NCI-H1417 treated with DMSO at 0.1 percent for 48 hours (cell line): ENCODE results near the gene PTS.

ENCODE experiments used
- DNase-seq: peaks from one replicate; lab custom pipeline; 2025; lab: John Stamatoyannopoulos, UW

Gene PTS

DNA sequence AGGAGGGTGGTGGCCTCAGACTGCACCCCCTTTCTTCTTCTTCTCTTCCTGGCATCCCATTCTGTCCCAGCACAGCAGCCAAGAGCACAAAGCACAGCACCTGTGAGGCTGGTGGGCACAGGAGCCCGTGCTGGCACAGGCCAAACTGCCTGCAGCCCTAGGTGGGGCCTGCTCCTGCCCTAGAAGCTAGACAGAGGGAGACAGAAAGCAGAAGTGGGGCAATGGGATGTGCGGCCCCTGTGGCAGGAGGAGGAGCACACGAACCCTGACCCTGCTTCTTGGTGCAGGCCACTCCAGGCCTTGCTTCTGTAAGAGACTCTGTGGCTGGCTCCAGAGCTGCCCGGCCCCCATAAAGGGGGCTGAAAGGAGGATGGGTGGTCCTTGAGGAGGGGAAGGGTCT is 3.9 kb upstream of the PTS start:
- DNase-seq, result no peak

DNA sequence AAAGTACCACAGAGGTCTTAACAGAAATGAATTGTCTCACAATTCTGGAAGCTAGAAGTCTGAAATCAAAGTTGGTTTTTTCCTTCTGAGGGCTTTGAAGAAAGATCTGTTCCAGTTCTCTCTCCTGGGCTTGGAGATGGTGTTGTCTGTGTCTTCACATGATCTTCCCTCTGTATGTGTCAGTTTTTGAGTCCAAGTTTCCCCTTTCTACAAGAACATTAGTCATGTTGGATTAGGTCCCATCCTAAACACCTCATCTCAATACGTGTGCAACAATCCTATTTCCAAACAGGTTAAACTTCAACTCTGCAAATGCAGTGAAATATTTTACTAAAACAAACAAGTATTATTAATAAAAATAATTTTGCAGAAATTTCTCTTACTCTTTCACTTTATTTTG is 3.1 kb upstream of the PTS start:
- DNase-seq, result no peak

DNA sequence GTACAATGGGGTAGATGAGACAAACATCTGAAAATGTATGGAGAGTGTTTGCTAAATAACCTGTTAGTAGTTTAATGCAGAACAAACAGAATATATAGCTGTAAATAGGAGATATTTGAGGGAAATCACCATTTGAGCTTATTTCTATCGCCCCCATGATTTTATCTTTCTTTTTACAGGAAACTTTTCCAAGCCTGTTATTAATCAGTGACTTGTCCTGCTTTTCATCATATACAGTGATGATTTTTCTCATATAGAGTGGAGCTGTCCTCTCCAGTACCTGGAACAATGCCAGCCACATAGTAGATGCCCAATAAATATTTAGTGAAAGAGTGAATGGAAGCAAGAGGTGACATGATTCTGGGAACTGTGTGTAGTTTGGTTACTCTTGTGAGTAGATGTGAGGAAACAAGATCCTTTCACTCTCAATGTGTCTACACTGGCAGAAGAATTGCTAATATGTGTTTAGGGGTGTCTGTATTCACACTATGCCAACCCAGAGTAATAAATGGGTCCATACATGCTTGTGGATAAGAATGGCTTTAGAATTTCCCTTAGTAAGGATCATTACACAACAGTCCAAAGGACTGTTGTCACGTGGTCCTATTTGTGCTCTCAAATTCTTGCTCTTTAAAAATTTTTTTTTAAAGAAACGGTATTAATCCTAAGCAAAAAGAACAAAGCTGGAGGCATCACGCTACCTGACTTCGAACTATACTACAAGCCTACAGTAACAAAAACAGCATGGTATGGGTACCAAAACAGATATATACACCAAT is 2.3 kb upstream of the PTS start:
- DNase-seq, result no peak

DNA sequence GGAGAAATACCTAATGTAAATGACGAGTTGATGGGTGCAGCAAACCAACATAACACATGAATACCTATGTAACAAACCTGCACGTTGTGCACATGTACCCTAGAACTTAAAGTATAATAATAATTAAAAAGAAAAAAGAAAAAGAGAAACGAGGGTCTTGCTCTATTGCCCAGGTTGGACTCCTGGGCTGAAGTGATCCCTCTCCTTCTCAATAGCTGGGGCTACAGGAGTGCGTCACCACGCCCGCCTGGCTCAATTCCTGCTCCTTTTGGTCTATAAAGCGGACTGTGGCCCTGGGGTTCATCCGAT is 521 bp upstream of the PTS start:
- DNase-seq, result no peak

DNA sequence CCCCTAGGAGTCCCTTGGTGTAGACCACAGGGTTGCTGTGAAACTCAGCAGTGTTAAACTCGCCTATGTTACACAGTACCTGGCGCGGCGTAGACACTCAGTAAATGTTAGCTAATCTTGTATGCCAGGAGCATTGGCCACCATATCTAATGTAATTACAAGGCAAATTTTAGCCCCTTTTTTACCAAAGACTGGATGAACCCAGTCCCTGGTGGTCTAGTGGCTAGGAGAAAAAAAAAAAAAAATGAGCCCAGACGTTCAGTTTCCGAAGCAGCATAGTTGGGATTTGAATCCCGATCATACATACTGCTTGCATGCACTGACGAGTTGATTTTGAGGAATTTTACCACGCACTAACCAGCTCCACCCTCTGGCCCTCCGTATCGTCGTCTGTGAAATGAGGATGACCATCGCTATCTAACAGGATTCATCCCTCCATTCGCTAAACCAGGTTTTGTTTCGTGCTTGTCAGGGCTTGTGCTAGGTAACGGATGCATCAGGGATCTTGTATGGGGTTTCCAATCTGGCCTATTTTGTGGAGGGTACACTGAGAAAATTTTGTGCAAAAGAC is 688 bp downstream of the PTS start:
- DNase-seq, result no peak

DNA sequence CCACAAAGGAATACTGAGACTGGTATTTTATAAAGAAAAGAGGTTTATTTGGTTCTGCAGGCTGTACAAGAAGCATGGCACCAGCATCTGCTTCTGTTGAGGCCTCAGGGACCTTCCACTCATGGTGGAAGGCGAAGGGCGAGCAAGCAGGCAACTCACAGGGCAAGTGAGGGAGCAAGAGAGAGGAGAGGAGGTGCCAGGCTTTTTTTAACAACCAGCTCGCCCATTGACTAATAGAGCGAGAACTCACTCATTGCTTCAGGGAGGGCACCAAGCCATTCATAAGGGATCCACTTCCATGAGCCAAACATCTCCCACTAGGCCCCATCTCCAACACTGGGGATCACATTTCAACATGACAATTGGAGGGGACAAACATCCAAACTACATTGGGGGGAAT is 1.2 kb downstream of the PTS start:
- no peak for DNase-seq

DNA sequence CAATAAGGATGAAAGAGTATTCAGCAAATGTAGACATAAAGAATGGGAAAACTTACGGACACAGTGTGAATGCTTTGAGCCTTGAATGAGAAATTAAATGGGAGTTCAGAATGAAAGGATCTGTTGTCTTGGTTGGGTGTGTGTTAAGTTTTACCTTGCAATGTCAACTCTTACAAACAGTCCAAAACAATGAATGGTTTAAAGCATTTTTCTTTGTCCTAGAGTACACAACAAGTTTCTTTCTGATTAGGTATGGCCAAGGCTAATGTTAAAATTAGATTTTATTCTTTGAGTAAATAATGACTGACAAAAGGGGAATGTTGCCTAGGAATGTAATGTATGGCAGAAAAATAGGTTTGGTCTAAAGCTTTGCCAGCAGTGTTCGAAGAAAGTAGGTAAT is 2.5 kb downstream of the PTS start:
- no peak for DNase-seq

DNA sequence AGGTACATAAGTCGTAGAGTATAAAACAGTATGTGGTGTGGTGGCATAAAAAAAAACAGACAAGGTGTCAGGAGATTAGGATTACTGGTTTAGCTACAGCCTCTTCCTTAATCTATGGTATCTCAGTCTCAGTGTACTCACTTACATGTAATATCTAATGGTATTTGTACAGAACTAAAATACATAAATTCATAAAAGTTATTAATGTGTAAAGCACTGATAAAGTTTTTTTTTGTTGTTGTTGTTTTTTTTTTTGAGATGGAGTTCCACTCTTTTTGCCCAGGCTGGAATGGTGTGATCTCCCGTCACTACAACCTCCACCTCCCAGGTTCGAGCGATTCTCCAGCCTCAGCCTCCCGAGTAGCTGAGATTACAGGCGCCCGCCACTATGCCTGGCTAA is 2.9 kb downstream of the PTS start:
- DNase-seq, result no peak

DNA sequence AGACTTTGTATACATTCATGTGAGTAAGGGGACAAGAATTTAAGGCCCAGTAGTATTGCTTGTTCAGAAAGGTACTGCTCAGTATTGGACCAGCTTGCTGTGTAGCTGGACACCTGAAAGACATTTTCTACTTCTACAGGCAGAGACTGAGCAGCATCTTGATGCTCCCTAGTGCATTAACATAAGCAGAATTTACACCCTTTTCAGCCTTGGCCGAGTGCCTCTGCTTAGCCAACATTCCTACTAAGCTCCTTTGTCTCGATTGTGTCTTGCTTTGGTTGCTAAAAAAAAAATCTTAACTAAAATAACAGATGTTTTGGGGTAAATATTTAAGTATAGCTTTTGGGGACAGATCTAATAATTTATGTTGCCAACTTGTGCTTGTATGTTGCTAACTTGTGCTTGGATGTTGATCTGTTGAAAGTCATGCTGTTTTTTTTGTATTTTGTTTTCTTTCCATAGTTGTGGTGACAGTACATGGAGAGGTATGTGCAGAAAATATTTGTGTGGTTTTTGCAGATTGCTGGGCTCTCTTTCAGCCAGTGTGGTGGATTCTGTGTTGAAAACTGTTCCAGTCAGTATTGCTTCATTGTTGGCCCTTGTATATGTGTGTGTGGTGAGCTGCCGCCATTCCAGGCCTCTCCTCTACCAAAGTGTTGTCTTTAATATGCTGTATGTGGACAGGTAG is 3.7 kb downstream of the PTS start:
- no peak for DNase-seq

DNA sequence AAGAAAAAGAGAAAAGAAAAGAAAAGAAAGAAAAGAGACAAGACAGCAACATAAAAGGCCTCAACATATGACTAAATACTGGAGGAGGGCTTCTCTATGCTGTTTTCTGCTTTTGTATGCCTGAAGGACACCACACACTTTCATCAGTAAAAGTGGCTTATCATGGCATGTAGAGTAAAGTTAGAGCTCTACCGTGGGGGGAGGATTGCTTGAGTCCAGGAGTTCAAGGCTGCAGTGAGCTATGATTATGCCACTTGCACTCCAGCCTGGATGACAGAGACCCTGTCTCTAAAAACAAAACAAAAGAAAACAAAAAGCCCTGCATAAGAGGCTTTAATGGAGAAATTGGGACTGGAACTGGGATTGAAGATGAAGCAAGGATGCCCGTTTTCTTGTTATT is 5.7 kb downstream of the PTS start:
- DNase-seq, result no peak

DNA sequence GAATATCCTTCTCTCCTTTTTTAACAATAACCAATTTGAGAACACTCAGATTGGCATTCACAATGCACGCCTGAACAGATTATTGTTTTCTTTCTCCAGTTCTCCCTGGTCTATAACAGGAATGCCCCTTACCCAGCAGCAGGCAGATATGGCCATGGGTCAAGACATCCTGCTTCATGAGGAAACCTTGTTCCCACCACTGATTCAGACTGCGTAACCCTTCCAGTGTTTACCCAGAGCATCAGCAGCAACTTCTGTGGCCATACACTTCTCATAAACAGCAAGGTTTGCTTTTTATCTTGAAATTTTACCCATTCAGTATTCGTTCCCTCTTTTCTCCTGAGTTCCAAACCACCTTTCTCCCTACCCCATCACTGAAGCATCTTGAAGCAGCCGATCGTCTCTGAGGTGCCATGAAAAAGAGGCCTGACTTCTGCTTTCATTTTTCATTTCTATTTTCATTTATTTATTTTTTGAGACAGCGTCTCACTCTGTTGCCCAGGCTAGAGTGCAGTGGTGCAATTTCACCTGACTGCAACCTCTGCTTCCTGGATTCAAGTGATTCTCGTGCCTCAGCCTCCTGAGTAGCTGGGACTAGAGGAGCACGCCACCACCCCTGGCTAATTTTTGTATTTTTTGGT is 9.6 kb downstream of the PTS start:
- no peak for DNase-seq

DNA sequence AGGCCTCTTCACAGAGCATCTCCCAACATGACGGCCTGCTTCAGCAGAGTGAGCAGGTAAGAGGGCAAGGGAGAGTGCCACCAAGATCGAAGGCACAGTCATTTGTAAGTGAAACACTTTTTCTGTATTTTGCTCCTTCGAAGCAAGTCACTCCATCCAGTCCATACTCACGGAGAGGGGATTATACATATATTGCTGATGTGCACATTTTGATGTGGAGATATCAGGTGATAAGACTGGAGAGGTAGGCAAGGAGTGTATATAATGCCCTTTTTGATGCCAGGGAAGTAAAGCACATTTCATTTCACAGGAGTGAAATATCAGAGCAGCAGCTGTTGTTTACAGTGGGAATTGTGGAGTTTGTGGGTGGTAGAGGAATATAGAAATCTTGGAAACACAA is 11.2 kb downstream of the PTS start:
- DNase-seq, result no peak

DNA sequence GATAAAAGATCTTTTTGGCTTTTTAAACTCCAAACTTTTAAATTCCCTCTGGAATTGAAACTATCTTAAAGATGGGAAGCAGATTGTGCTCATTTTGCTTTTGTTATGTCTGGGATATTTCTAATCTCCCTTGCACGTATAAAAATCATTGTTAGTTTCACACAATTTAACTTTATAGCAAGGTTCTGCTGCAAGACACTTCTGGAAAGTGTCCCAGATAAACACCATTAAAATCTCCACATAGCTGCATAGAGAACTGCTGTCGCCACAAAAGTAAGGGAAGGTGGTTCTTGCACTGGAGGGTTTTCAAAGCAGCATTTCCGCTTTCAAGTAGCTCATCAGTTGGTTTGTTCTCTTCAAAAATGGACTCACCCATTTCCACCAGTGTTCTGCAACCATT is 11.8 kb downstream of the PTS start:
- no peak for DNase-seq

DNA sequence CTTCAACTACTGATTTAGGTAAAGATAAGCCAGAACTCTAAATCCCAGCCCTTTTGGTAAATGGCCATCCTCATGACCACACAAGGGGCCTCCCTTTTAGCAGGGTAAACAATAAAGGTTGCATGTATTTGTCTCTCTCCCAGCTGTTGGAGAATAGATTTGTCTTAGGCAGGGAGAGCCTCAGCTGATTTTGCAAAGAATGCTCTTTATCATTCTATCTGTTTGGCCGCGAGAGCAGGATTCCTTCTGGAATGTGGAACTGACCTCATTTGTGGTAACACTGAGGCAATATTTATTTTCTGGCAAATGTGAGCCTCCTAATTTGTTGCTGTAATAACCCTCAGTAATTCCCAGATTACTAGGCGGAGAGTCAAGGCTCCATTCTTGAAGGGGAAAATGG is 15.3 kb downstream of the PTS start:
- no peak for DNase-seq

DNA sequence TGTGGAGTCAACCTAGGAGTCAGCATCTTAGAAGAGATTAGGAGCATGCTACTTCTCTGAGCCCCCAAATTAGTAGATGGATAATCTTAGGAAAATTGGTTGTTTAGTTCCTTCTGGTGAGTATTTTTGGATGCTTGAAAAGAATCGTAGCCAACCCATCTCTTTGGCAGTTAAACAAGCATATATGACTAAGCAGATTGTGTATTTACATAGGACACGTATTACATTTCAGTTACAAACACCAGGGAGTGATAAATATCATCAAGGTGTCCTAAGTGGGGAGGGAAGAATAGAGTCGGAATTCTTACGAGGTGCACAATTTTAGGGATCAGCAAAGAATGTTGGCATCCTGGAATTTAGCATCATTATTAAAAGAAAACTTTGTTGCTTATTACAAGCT is 21.0 kb downstream of the PTS start:
- DNase-seq, result no peak

DNA sequence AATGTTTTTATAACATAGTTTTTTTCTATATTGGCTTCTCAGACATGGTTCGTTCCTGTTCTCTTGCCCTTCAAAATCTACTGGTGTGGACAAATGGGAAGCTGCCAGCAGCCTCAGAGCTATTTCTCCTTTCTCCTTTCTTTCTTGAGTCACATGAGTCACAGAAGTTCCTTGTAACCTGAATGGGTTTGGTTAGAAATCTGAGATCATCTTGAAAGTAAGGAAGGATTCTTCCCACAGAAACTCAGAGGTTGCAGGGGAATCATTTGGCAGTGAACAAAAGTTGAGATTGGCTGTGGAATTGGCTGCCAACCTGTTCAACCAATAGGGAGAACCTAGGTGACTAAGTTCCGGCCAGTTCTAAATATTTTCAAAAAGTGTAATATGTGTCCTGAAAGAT is 22.0 kb downstream of the PTS start:
- DNase-seq, result no peak

DNA sequence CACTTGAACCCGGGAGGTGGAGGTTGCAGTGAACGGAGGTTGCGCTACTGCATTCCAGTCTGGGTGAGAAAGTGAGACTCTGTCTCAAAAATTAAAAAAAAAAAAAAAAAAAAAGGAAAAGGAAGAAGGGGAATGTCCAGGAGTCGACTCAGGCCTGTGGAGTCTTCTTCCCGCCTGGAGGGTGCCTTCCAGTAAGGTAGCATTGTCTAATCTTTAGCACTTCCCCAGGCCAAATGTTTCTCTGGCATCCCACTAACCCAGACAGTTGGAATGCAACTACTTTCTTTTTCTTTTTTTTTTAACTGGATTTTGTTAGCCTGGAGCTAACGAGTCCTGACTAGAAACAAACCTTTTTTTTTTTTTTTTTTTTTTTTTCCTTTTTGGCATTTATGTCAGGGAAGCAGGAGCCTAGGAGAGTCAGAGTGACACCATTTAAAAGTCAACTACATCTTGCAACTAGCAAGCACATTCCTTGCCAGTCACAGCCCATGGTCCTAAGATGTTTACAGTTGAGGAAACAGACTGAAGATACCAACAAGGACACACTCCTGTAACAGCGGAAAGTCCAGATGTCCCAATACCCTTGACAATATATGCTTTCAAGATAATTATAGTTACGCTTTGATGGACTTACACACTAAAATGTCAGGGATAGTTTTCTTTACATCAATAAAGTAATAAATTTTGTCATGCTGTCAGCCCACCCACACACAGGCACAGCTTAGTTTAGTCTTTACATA is 23.8 kb downstream of the PTS start:
- DNase-seq, result no peak

DNA sequence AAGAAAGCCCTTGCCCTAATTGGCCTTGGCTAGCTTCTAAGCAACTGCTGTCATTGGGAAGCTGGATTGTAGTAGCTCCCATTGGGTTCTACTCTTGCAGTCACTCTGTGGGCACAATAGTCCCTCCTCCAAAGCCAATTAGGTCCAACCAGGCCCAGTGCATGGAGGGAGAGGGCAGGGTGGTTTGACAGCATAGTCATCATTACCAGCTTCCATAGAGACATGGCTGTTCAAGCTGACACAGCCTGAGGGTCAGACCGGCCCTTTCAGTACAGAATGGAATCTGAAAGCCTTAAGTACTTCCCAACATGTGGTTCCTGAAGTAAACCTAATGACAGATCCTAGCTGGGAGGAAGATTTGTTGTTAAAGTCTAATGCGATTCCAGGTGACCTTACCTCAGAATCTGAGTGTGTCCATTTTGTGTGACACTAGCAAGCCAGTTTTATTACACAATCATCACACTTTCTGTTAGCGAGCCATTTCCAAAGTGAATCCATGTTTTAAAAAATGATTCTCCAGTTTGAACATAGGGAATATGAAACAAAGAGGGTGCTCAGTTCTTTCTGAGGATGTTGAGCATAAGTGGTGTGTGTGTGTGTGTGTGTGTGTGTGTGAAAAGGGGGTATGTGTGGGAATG is 27.5 kb downstream of the PTS start:
- DNase-seq, result no peak

DNA sequence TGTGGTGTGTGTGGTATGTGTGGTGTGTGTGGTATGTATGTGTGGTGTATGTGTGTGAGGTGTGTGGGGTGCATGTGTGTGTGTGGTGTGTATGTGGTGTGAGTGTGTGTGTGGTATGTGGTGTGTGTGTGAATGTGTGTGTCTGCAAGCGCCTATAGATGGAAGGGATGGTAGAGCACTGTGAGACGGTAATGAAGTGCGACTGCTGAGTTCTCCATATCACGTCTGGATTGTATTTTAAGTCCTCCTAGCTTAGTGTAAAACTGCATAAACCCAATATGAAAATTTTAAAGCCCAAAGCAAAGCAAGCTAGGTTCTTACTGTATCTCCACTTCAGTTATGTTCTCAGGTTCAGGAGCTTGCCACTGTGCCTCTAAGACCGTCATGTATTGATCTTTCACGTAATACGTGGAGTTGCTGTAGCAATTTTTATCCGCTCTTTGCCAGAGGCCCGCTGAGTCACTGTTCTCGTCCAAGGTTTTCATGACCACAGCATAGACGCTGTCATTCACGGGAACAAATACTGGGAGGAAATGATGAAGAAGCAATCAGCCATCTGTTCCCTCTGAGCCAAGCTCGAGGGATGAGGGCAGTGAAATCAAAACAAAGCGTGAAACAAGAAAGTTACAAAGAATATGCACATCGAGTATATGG is 29.0 kb downstream of the PTS start:
- no peak for DNase-seq

DNA sequence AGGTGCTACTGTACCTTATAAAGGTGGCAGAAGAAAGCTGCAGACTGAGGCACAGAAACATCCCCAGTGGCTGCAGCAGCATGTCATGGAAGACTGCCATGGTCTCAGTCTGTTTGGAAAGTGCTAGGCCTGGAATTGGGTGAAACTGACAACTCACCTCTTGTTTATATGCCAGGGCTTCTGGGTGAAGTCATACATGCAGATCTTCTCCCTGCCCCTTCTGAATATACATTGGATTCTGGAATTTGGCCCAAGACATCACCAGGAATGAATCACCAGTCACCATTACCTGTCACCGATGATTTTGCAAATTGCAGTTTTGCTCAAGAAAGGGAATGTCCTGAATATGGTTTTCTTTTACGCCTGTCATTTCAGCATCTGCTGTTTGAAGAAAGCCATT is 34.3 kb downstream of the PTS start, which contains the start of gene PLET1:
Gene PLET1, minus strand, starts transcription at position 371 of the 400 bp plus-strand sequence. Its CDS starts 271 bp downstream, at position 100.
- no peak for DNase-seq

DNA sequence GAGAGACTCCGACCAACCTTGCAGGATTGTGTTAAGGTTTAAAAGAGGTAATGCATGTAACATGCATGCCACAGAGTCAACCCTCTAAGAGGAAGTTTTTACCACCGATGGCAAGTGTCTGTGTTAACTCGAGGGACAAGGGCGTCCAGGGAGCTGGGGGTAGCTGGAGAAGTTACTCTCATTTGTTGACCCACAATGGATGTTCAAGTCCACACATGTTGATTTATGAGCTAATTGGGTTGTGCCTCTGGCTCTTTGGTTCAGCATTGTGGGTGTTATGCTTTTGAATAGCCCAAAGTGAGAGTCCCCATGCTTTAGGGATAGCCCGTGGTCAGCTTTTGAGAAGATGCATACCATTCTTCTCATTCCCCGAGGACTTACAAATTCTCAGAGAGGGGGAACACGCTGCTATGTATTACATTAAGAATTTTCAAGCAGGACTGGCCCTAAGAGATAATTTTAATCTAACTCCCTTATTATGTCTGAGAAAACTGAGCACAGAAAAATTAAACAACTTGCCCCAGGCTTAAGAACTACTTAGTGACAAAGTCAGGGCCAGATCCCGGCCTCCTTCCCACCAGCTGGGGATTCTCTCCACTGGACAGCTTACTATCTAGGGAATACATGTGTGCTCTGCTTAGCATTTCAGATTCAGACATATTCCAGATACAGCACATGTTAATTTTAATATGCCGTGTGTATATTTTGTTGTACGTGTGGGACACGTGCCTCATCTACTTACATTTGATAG is 39.6 kb downstream of the PTS start:
- no peak for DNase-seq
